Left hindlimb (tissue), 1 donor: Measurements from ENCODE around the gene SNRNP48.
A peak's percentile ranks its signal among the peaks of the same experiment; 100 is the strongest.

ENCODE experiments used
- DNase-seq: peaks from one replicate; pipeline ENCODE4 v3.0.0-alpha.2; 2018

Gene SNRNP48

GRCh38 chr6:7604003-7604402, 14.0 kb downstream of the SNRNP48 start:
- no peak for DNase-seq

DNA sequence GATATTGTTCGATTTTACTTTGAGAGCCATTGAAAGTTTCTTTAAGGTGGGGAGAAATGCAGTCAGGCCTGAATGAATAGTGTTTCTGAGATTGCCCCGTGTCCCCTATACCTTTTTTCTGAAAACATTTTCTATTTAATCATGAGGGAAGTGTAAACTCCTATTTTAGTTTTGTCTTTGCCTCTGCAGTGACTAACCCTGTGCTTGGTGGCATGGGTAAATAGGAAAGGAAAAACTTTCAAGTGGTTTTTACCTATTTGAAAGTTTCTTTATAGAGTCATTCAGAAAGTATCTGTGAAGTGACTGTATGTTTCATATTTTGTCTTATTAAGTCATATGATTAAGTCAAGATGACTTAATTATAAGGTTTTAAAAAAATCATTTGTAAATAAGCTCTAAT, 14.5 kb downstream of the SNRNP48 start:
- no peak for DNase-seq

DNA sequence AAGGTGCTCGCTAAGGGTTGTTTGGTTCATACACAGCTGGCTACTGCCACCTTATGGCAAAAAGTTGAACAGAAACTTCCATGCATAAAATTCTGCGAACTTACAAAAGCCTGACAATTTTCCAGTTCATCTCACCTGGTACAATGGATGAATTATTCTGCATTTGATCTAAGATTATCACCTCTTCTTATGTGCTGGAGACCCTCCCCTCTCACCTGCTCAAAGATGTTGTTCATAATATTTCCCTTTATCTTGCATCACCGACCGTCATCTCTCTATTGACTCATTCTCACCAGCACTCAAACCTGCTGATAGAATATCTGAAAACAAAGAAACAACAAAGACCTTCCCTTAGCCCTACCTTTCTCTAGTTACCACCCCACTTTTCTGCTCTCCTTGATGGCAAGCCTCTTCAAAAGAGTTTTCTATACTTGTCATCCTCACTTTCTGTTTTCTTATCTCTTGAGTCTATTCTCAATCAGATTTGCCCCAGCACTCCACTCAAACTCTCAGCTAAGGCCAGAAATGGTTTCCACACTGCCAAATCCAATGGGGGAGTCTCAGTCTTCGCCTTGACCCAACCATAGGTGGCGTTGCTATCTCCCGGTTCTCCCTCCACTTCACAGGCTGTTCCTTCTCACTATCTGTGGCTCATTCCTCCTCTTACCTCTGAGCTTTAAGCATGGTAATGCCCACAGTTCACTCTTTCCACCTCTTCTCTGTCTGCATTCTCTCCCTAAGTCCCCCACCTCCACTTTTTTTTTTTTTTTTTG, 25.8 kb downstream of the SNRNP48 start:
- no peak for DNase-seq

DNA sequence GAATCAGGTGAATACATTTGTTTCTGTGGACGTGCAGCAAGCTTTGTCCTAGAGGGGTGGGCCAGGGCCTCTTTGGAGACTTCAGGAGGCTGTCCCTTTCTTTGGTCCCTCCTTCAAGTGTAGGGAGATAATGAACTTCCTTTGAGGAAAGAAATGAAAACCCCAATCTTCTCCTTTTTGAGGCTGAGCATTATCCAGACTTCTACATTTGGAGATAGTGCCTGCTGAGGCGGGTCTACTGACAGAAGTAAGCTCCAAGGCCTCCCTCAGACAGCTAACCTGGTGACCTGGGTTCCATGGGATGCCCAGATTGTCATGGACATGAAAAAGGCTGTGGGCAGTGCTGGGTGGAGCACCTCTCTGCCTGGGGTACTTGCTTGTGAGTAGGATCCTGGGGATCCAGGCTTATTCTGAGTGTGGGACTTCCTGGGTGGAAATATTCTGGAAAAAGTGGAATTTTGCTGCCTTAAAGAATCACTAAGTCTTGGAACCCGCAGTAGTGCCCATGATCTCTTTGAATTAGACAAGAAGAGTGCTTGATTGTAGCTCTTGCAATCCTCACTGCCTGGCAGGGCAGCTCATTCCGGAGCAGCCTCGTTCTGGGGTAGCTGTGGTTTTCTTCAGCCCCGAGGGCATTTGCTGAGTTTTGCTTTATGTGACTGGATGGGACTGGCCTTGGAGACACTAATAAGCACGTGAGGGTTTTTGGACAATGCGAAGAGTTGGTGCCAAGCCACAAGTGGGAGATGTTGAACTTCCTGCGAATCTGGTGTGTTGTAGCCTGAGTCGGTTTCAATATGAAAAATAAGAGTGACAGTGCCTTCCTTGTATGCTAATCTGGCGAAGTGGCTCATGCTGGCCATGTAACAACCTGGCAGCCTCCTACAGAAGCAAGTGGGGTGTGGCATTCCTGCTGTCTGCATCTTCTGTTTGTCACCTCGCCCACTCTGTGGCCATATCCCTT, 28.1 kb downstream of the SNRNP48 start:
- DNase-seq, result peak; percentile 71

DNA sequence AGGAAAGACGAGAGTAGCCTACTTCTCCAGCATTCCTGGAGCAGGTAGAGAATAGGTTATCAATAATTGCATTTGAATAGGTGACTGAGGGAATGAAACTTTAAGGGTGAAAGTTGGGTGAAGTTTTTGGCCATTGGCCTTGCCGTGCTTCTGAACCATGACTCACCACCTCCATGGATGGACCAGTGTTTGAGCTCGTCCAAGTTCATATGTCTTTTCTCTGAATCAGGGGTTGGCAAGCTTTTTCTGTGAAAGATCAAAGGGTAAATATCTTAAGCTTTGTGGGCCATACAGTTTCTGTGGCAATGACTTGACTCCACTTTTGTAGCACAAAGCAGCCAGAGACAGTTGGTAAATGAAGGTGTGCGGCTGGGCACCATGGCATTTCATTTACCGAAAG, 31.8 kb downstream of the SNRNP48 start:
- no peak for DNase-seq

DNA sequence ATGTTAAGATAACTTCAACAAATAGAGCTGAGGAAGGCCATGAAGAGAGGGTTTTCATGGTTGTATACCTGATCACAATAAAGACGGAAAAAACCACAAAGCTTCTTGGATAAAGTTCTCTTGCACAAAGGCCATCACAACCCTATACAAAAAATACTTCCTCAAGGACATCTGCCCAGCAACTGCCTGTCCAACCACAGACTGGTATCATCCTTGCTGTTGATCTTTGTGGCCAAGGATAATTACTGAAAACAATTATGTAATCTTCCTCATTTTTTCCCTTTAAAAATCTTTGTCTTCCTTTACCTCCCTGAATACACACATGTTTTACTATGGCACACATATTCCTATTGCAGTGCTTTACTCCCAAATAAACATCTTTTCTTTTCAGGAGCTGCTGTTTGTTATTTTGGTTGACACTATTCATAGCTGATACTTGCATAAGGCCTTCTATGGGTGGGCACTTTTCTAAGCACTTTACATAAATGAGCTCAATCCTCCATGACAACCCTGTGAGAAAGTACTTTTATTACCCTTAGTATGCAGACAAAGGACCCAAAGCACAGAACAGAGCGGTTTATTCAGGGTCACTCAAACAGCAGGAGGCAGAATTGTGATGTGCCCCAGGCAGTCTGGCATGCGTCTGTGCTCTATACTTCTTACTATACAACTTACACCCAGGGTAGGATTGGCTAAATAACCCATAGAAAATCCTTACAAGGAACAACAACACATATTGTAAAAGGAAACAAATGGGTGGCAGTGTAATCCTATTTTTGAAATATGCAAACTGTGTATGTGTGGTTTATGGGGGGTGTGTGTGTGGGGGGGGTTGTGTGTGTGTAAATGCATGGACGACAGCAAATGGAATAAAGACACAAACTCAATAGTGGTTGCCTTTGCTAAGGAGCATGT, 35.1 kb downstream of the SNRNP48 start:
- DNase-seq, result no peak

GRCh38 chr6:7628479-7628878, 38.5 kb downstream of the SNRNP48 start:
- DNase-seq, result no peak

DNA sequence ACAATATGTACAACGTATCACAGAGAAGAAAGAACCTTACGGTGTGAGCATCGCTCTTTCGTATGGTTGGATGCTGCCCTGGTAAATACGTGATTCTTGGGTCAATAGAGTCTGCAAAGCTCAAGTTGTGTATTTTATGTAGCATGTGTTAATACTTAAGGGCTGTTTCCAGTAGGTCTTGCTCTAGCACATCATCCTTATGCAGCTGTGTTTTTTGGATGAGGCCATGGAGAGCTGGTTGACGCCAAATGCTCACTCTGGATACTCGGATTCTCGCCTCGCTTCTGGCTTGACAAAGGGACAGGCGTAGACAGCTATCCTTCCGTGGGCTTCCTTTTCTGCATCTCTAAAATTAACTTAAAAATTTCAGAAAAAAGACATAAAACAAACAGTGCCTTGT, 38.9 kb downstream of the SNRNP48 start:
- peak; percentile 48 for DNase-seq

DNA sequence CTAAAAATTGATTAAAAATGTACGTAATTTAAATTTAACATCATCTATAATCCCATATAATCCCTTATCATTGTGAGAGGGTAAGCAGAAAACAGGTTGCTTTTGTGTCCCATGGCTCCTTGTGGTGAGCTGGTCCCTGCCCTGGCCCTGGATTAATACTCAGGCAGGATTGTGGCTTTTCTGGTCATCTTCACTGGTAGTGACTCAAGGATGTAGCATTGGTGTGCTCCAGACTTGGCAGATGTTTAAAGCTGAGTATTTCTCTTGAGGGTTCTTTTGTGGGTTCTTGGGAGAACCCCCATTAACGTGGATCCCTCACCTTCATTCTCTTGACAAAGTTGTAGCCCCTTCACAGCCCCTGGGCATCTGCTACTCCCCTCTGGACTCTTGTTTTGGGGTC, 39.3 kb downstream of the SNRNP48 start:
- DNase-seq, result no peak

- no peak for DNase-seq
Observed at GRCh38 chr6:7630792-7631191, 40.8 kb downstream of the SNRNP48 start.

- no peak for DNase-seq
Observed at GRCh38 chr6:7631466-7631865, 41.5 kb downstream of the SNRNP48 start.

- no peak for DNase-seq
Observed at GRCh38 chr6:7632501-7633290, 42.7 kb downstream of the SNRNP48 start.

- no peak for DNase-seq
Observed at GRCh38 chr6:7633361-7633760, 43.4 kb downstream of the SNRNP48 start.

DNA sequence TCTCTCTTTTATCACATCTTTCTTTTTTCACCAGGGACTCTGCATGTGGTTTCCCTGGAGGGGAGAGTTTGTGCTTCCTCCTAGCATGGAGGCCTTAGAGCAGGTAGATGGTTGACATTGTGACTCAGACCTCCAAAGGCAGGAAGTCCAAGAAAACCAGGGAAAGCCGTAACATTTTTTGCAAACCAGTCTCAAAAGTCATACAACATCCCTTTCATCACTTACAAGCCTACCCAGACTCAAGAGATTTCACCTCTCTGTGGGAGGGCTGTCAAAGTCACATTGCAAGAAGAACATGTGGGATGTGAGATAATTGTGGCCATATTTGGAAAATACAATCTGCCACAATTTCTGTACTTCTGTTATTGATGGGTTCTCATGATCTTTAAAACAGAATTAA, 46.2 kb downstream of the SNRNP48 start:
- DNase-seq, result no peak

DNA sequence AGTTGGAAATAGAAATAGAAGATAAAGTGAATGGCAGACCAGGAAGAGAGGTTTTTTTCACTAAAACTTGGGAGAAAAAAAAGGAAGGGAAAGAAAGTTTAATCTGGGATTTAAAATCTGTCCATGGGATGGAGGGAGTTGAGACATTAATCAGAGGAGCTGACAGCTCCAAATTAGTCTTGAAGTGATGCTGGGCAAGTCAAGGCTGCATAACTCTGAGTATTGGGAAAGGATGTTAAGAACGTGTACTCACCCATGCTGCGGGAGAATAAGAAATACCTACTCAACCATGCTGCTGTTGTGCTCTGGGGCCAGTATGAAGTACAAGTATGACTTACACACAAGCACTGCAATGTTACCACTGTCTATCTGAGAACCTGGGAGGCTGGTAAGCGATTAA, 47.5 kb downstream of the SNRNP48 start:
- no peak for DNase-seq

- no peak for DNase-seq
Observed at GRCh38 chr6:7639427-7639826, 49.4 kb downstream of the SNRNP48 start.

DNA sequence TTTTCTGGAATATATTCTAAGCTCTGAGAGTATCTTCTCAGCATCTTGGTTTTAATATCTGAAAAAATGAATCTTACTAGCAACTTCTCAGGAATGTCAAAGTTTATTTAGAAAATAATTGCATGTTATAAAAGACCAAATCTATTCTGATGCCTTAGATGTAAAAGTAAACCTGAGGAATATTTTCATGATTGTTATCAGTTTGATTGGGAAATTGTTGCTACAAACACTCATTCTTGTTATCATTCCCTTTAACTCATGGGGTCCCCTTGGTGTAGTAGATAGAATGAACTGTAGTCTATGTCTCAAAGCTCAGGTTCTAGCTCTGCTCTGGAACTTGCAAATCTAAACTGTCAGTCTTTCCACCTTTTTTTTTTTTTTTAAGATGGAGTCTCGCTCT, 50.0 kb downstream of the SNRNP48 start:
- no peak for DNase-seq

- DNase-seq, result no peak
Observed at GRCh38 chr6:7640607-7641577, 50.9 kb downstream of the SNRNP48 start.

- DNase-seq, result no peak
Observed at GRCh38 chr6:7642791-7643190, 52.8 kb downstream of the SNRNP48 start.

DNA sequence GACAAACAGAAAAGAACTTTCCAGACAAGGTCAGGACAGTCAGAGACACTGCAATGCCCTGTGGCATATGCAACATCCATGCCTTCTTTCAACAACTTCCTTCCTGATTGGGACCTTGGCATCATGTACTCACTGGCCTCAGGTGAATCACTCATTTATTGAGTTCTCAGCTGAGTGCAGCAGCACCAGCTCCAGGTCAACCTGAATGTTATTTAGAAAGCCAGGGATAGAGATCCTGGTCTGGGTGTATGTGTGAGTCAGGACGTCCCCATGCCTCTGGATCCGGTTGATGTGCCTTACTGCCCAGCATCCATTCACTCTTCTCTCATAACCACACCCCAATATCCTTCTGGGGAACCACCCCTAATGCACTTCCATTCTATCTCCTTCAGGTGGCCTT, 54.4 kb downstream of the SNRNP48 start:
- no peak for DNase-seq

GRCh38 chr6:7646394-7646793, 56.4 kb downstream of the SNRNP48 start:
- DNase-seq, result no peak
